Measurements from ENCODE around the gene PATE1. TPM values are rescaled to one million over a fixed set of nuclear protein-coding genes. Genes with fewer than 3 reads are reported as not detected.

PATE1 gene
- total RNA-seq, 2 experiments from 2014 or later: not detected

- no peaks in the 10 kb centered on the region for H3K4me1 ChIP-seq (ENCODE audit: insufficient read depth, low read length)
- no peak overlapping the region for H3K4me3 ChIP-seq (ENCODE audit: low read length)
- no peaks in the 10 kb centered on the region for H3K4me1 Mint-ChIP-seq (ENCODE audit: low read depth)
- no peak overlapping the region for H3K27ac Mint-ChIP-seq
- intact Hi-C loops (cut with DNase I, micrococcal nuclease): no loop called here
- peaks cover 16% of the 10 kb centered on the region for H3K27me3 Mint-ChIP-seq
- TF ChIP-seq CTCF (IDR thresholded peaks at IDR 0.05): no peak
- no peaks in the 10 kb centered on the region for H3K36me3 Mint-ChIP-seq (ENCODE audit: low read depth)
- ATAC-seq (ENCODE audit: poor library complexity) (no peak), DNase-seq (no peak)
- H3K27ac ChIP-seq (ENCODE audit: low read depth in 1 of 2, low read length in 2 of 2): no peak overlapping the region
- no peak overlapping the region for H3K4me3 Mint-ChIP-seq
- H3K9me3 ChIP-seq (ENCODE audit: control insufficient read depth in 1 of 2, insufficient read depth in 1 of 2, low read length in 2 of 2): peaks cover 0 to 9% of the 10 kb centered on the region in 2 experiments
- peaks cover 2% of the 10 kb centered on the region for H3K9me3 Mint-ChIP-seq
- ChIA-PET POLR2A (no interaction called here), CTCF (no interaction called here)
- H3K36me3 ChIP-seq (ENCODE audit: insufficient read depth, low read length): no peaks in the 10 kb centered on the region
- H3K27me3 ChIP-seq (ENCODE audit: control insufficient read depth in 1 of 2, insufficient read depth in 2 of 2, low read length in 2 of 2): peaks cover 3 to 10% of the 10 kb centered on the region in 2 experiments
These were observed 10.0 kb downstream of the PATE1 start for GRCh38 chr11:125756050-125756449.

GRCh38 chr11:125762445-125762844, 16.4 kb downstream of the PATE1 start:
- POLR2A ChIA-PET: no interaction called here
- Mint-ChIP-seq H3K9me3 (peaks cover 2% of the 10 kb centered on the region), H3K36me3 (ENCODE audit: low read depth) (no peaks in the 10 kb centered on the region), H3K4me1 (ENCODE audit: low read depth) (no peaks in the 10 kb centered on the region), H3K27me3 (peaks cover 33% of the 10 kb centered on the region), H3K27ac (no peak overlapping the region), H3K4me3 (no peak overlapping the region)
- H3K27me3 ChIP-seq (ENCODE audit: control insufficient read depth in 1 of 2, insufficient read depth in 2 of 2, low read length in 2 of 2): peaks cover 6 to 10% of the 10 kb centered on the region in 2 experiments
- CTCF ChIA-PET: no interaction called here
- TF ChIP-seq CTCF (IDR thresholded peaks at IDR 0.05): no peak
- no peaks in the 10 kb centered on the region for H3K4me1 ChIP-seq (ENCODE audit: insufficient read depth, low read length)
- ATAC-seq (ENCODE audit: poor library complexity) (no peak), DNase-seq (no peak)
- no peak overlapping the region for H3K27ac ChIP-seq (ENCODE audit: low read depth in 1 of 2, low read length in 2 of 2)
- no peaks in the 10 kb centered on the region for H3K9me3 ChIP-seq (ENCODE audit: control insufficient read depth in 1 of 2, insufficient read depth in 1 of 2, low read length in 2 of 2)
- no peaks in the 10 kb centered on the region for H3K36me3 ChIP-seq (ENCODE audit: insufficient read depth, low read length)
- intact Hi-C loops (cut with DNase I, micrococcal nuclease): no loop called here
- H3K4me3 ChIP-seq (ENCODE audit: low read length): no peak overlapping the region

- intact Hi-C loops (cut with DNase I, micrococcal nuclease): no loop called here
- peaks cover 31% of the 10 kb centered on the region for H3K27me3 Mint-ChIP-seq
These were observed 17.4 kb downstream of the PATE1 start for GRCh38 chr11:125763483-125763882.

More at GRCh38 chr11:125763483-125763882, 17.4 kb downstream of the PATE1 start:
- H3K36me3 Mint-ChIP-seq (ENCODE audit: low read depth): no peaks in the 10 kb centered on the region
- no peak for TF ChIP-seq CTCF (IDR thresholded peaks at IDR 0.05)
- Histone ChIP-seq H3K4me1 (ENCODE audit: insufficient read depth, low read length) (no peaks in the 10 kb centered on the region), H3K27ac (ENCODE audit: low read depth in 1 of 2, low read length in 2 of 2) (no peak overlapping the region), H3K9me3 (ENCODE audit: control insufficient read depth in 1 of 2, insufficient read depth in 1 of 2, low read length in 2 of 2) (no peaks in the 10 kb centered on the region), H3K36me3 (ENCODE audit: insufficient read depth, low read length) (no peaks in the 10 kb centered on the region), H3K27me3 (ENCODE audit: control insufficient read depth in 1 of 2, insufficient read depth in 2 of 2, low read length in 2 of 2) (peaks cover 8 to 10% of the 10 kb centered on the region in 2 experiments), H3K4me3 (ENCODE audit: low read length) (no peak overlapping the region)
- peaks cover 2% of the 10 kb centered on the region for H3K9me3 Mint-ChIP-seq
- DNase-seq: no peak
- no peak overlapping the region for H3K27ac Mint-ChIP-seq
- ATAC-seq (ENCODE audit: poor library complexity): no peak
- no peaks in the 10 kb centered on the region for H3K4me1 Mint-ChIP-seq (ENCODE audit: low read depth)
- H3K4me3 Mint-ChIP-seq: no peak overlapping the region
- POLR2A ChIA-PET: no interaction called here
- CTCF ChIA-PET: no interaction called here

Data from CD4-positive, alpha-beta T cell (primary cell).